Spinal cord (tissue), 4 donors: ENCODE measurements around the gene PLEKHO2. TPM values are rescaled to one million over a fixed set of nuclear protein-coding genes. Genes with fewer than 3 reads are reported as not detected.

ENCODE experiments used
- polyA plus RNA-seq, 2 donors: library from polyadenylated mRNA; unstranded; fragments of 120-200 nt; gene quantifications; one replicate each; pipeline ENCODE4 v1.2.1, GENCODE V29; 2013; ENCODE audit not compliant: insufficient read length in 2 of 2
- total RNA-seq, 2 donors: library from RNA; depleted of rRNA in 1 of 2; stranded (reverse); fragments of 120-200 nt in 1 of 2; fragments of >200 nt in 1 of 2; gene quantifications; one replicate each; pipeline versions ENCODE4 v1.2.3 to v1.2.4, GENCODE V29; 2013 to 2014

Gene PLEKHO2
- total and polyA plus RNA-seq, 4 donors: 13.2 to 26.0 (median 16.3) TPM

Other genes starting within 250 kb of the PLEKHO2 start
- gene RBPMS2, start 66.3 kb upstream of the PLEKHO2 start, total RNA-seq: 1 to 10 TPM in 1 of 2 donors, under 1 TPM in 1; 0.30 to 1.2 TPM
- 1 to 10 TPM; 4.0 to 6.3 TPM for gene RBPMS2, start 66.3 kb upstream of the PLEKHO2 start, polyA plus RNA-seq
- gene PIF1, start 16.3 kb upstream of the PLEKHO2 start, total RNA-seq: 1 to 10 TPM; 2.3 to 4.0 TPM
- gene PIF1, start 16.3 kb upstream of the PLEKHO2 start, polyA plus RNA-seq: 10 to 100 TPM in 1 of 2 donors, 1 to 10 TPM in 1; 8.5 to 11.3 TPM
- gene ANKDD1A, start 70.0 kb downstream of the PLEKHO2 start, total RNA-seq: 10 to 100 TPM in 1 of 2 donors, 1 to 10 TPM in 1; 9.8 to 10.8 TPM
- gene ANKDD1A, start 70.0 kb downstream of the PLEKHO2 start, polyA plus RNA-seq: 10 to 100 TPM; 12.1 to 21.0 TPM
- gene SPG21, start 148.0 kb downstream of the PLEKHO2 start, total RNA-seq: 10 to 100 TPM; 49.4 to 60.7 TPM
- gene SPG21, start 148.0 kb downstream of the PLEKHO2 start, polyA plus RNA-seq: 10 to 100 TPM; 58.9 to 74.0 TPM
- gene MTFMT, start 187.7 kb downstream of the PLEKHO2 start, total RNA-seq: 10 to 100 TPM; 14.9 to 19.7 TPM
- 10 to 100 TPM; 16.0 to 17.5 TPM for gene MTFMT, start 187.7 kb downstream of the PLEKHO2 start, polyA plus RNA-seq
- gene SLC51B, start 203.5 kb downstream of the PLEKHO2 start, total RNA-seq: under 1 TPM in 1 of 2 donors, not detected in 1; 0.44 TPM
- gene SLC51B, start 203.5 kb downstream of the PLEKHO2 start, polyA plus RNA-seq: 1 to 10 TPM; 1.1 to 2.3 TPM
- 10 to 100 TPM; 18.1 to 18.8 TPM for gene RASL12, start 226.1 kb downstream of the PLEKHO2 start, total RNA-seq
- 10 to 100 TPM in 1 of 2 donors, 1 to 10 TPM in 1; 6.4 to 11.7 TPM for gene RASL12, start 226.1 kb downstream of the PLEKHO2 start, polyA plus RNA-seq
- gene KBTBD13, start 234.8 kb downstream of the PLEKHO2 start, total RNA-seq: under 1 TPM in 1 of 2 donors, not detected in 1; 0.06 TPM
- gene KBTBD13, start 234.8 kb downstream of the PLEKHO2 start, polyA plus RNA-seq: under 1 TPM in 1 of 2 donors, not detected in 1; 0.08 TPM